ENCODE results near the gene ECT2. TPM values are rescaled to one million over a fixed set of nuclear protein-coding genes. Genes with fewer than 3 reads are reported as not detected.
"Not testable (repeated sequence)": the region's sequence is repeated elsewhere in the genome, so short reads cannot be mapped to it uniquely, and the experiment has no call there.

ECT2 gene
- total RNA-seq, 2 donors from 2014 or later, result 2.2 to 4.2 TPM

GRCh38 chr3:172751175-172751704 lies 714 bp downstream of the ECT2 start:
- H3K4me3 ChIP-seq, result peak overlapping the region; percentile 75 to 87
- no peaks in the 10 kb centered on the region for H3K9me3 ChIP-seq
- no peak for TF ChIP-seq CTCF (IDR thresholded peaks at IDR 0.05)
- no peak for DNase-seq (ENCODE audit: low spot score)
- H3K4me1 ChIP-seq, result peaks cover 0 to 7% of the 10 kb centered on the region in 2 donors
- H3K27ac ChIP-seq, result peak overlapping the region; percentile 82
- no peaks in the 10 kb centered on the region for H3K36me3 ChIP-seq
- H3K27me3 ChIP-seq, result no peaks in the 10 kb centered on the region

- no peak for DNase-seq (ENCODE audit: low spot score)
- Histone ChIP-seq H3K27ac (no peak overlapping the region), H3K4me3 (no peak overlapping the region), H3K27me3 (no peaks in the 10 kb centered on the region), H3K9me3 (no peaks in the 10 kb centered on the region), H3K36me3 (no peaks in the 10 kb centered on the region), H3K4me1 (peaks cover 0 to 7% of the 10 kb centered on the region in 2 donors)
- TF ChIP-seq CTCF (IDR thresholded peaks at IDR 0.05), result no peak
Measured at GRCh38 chr3:172752651-172753050, 2.1 kb downstream of the ECT2 start.

GRCh38 chr3:172753125-172753524 lies 2.6 kb downstream of the ECT2 start:
- Histone ChIP-seq H3K4me1 (peaks cover 0 to 7% of the 10 kb centered on the region in 2 donors), H3K27me3 (no peaks in the 10 kb centered on the region), H3K9me3 (no peaks in the 10 kb centered on the region), H3K36me3 (no peaks in the 10 kb centered on the region), H3K4me3 (no peak overlapping the region), H3K27ac (no peak overlapping the region)
- TF ChIP-seq CTCF (IDR thresholded peaks at IDR 0.05), result no peak
- DNase-seq (ENCODE audit: low spot score), result no peak

GRCh38 chr3:172760416-172760815 lies 9.9 kb downstream of the ECT2 start:
- H3K36me3 ChIP-seq; DNase-seq (ENCODE audit: low spot score); H3K4me3 ChIP-seq; H3K9me3 ChIP-seq; H3K27me3 ChIP-seq; H3K27ac ChIP-seq; H3K4me1 ChIP-seq: not testable (repeated sequence)

GRCh38 chr3:172766241-172766640 lies 15.7 kb downstream of the ECT2 start:
- no peak overlapping the region for H3K4me3 ChIP-seq
- TF ChIP-seq CTCF (IDR thresholded peaks at IDR 0.05), result no peak

GRCh38 chr3:172766718-172767405 lies 16.3 kb downstream of the ECT2 start:
- H3K36me3 ChIP-seq, result peaks cover 9% of the 10 kb centered on the region
- H3K27ac ChIP-seq, result no peak overlapping the region
- no peak overlapping the region for H3K4me3 ChIP-seq
- H3K9me3 ChIP-seq, result no peaks in the 10 kb centered on the region
- no peaks in the 10 kb centered on the region for H3K4me1 ChIP-seq
- no peak for TF ChIP-seq CTCF (IDR thresholded peaks at IDR 0.05)
- no peaks in the 10 kb centered on the region for H3K27me3 ChIP-seq
- no peak for DNase-seq (ENCODE audit: low spot score)

More at GRCh38 chr3:172766241-172766640, 15.7 kb downstream of the ECT2 start:
- Histone ChIP-seq H3K9me3 (no peaks in the 10 kb centered on the region), H3K27ac (no peak overlapping the region), H3K27me3 (no peaks in the 10 kb centered on the region), H3K36me3 (peaks cover 9% of the 10 kb centered on the region), H3K4me1 (no peaks in the 10 kb centered on the region)
- no peak for DNase-seq (ENCODE audit: low spot score)
